Coronary artery (tissue), 2 donors: ENCODE measurements around the gene CECR2.
A peak's percentile ranks its signal among the peaks of the same experiment; 100 is the strongest.

Source experiments
- DNase-seq: peaks from one replicate; pipeline ENCODE4 v3.0.0-alpha.2; 2017; ENCODE audit warnings: low spot score
- H3K27ac ChIP-seq, 2 donors: fragments of 200-600 bp; sonication (generic); one replicate each; pipeline ENCODE4 v1.5.1; 2016 to 2019
- H3K4me3 ChIP-seq: fragments of 200-600 bp; sonication (generic); 2 replicates; pipeline ENCODE4 v1.5.1; 2016; ENCODE audit warnings: mild to moderate bottlenecking, moderate library complexity
- CTCF ChIP-seq: fragments of 200-600 bp; sonication (generic); IDR thresholded peaks from one replicate; pipeline ENCODE4 v1.5.1; 2019; ENCODE audit warnings: antibody characterized with exemption

CECR2 gene

GRCh38 chr22:17369439-17370025 is at the start of gene CECR2:
Gene CECR2, plus strand, starts transcription at chr22:17369460. Its CDS starts 324 bp downstream, at chr22:17369784.
- no peak for TF ChIP-seq CTCF
- no peak for DNase-seq
- Histone ChIP-seq H3K4me3 (peak within 1 kb of the TSS; percentile 82), H3K27ac (peak within 1 kb of the TSS in 1 of 2 donors; percentile 32)

- Histone ChIP-seq H3K27ac (no peak overlapping the region), H3K4me3 (no peak overlapping the region)
- TF ChIP-seq CTCF, result no peak
- no peak for DNase-seq
These were observed 49.7 kb upstream of the CECR2 start for GRCh38 chr22:17319546-17319945.

- no peak for TF ChIP-seq CTCF
- no peak for DNase-seq
- Histone ChIP-seq H3K27ac (no peak overlapping the region), H3K4me3 (no peak overlapping the region)
These were observed 46.7 kb upstream of the CECR2 start for GRCh38 chr22:17322511-17322910.

- no peak overlapping the region for H3K27ac ChIP-seq
- H3K4me3 ChIP-seq, result no peak overlapping the region
- no peak for TF ChIP-seq CTCF
These were observed 37.6 kb upstream of the CECR2 start for GRCh38 chr22:17331690-17332089.

GRCh38 chr22:17332109-17332800 is 37.0 kb upstream of the CECR2 start:
- Histone ChIP-seq H3K27ac (no peak overlapping the region), H3K4me3 (no peak overlapping the region)
- DNase-seq, result no peak
- TF ChIP-seq CTCF, result no peak

More at GRCh38 chr22:17331690-17332089, 37.6 kb upstream of the CECR2 start:
- DNase-seq, result no peak

GRCh38 chr22:17334059-17334458 is 35.2 kb upstream of the CECR2 start:
- no peak for TF ChIP-seq CTCF
- no peak for DNase-seq
- no peak overlapping the region for H3K4me3 ChIP-seq
- H3K27ac ChIP-seq, result no peak overlapping the region

GRCh38 chr22:17334983-17335382 is 34.3 kb upstream of the CECR2 start:
- H3K4me3 ChIP-seq, result no peak overlapping the region
- no peak for DNase-seq
- no peak overlapping the region for H3K27ac ChIP-seq
- TF ChIP-seq CTCF, result no peak
